HEK293 (cell line): ENCODE data around the gene P2RX2.

Experiments used
- CTCF ChIA-PET: fragments of 350-600 bp; formaldehyde crosslinking; extraction: SDS; loops from one replicate; lab custom pipeline; 2021; ENCODE audit warnings: antibody characterized with exemption; lab: Yijun Ruan, JAX
- POLR2A ChIA-PET: fragments of 300-600 bp; formaldehyde crosslinking; extraction: SDS; loops from one replicate; lab custom pipeline; 2020; ENCODE audit warnings: antibody characterized with exemption, inconsistent platforms; lab: Yijun Ruan, JAX
- H3K27ac ChIP-seq: fragments of 200-500 bp; sonication (Bioruptor generic); 2 replicates; pipeline ENCODE4 v1.5.1; 2014; ENCODE audit warnings: low read depth, low read length, control low read depth, inconsistent platforms; ENCODE audit errors: extremely low read depth
- H3K36me3 ChIP-seq, 2 experiments: fragments of 200-500 bp in 1 of 2; sonication (Bioruptor generic) in 1 of 2; 1 replicate in 1 of 2; 2 replicates in 1 of 2; pipeline ENCODE4 v1.5.1; 2014 to 2017; ENCODE audit warnings: inconsistent platforms in 2 of 2, low read length in 2 of 2; ENCODE audit not compliant: control insufficient read depth in 2 of 2, insufficient read depth in 1 of 2
- H3K4me1 ChIP-seq: fragments of 200-500 bp; sonication (Bioruptor generic); 2 replicates; pipeline ENCODE4 v1.5.1; 2014; ENCODE audit warnings: mild to moderate bottlenecking, low read length, inconsistent platforms; ENCODE audit not compliant: control insufficient read depth, insufficient read depth
- H3K4me3 ChIP-seq: 2 replicates; pipeline ENCODE4 v1.5.1; 2011; ENCODE audit warnings: low read depth, mild to moderate bottlenecking, control low read depth, low read length, moderate library complexity
- H3K9me3 ChIP-seq: fragments of 200-500 bp; sonication (Bioruptor generic); 2 replicates; pipeline ENCODE4 v1.5.1; 2014; ENCODE audit warnings: low read depth, low read length, inconsistent platforms; ENCODE audit not compliant: control insufficient read depth, insufficient read depth
- AEBP2 ChIP-seq: fragments of 450-650 bp; formaldehyde crosslinking; IDR thresholded peaks from 2 replicates; pipeline ENCODE4 v1.5.1; 2016; ENCODE audit warnings: missing biosample characterization, missing genetic modification characterization, borderline replicate concordance
- GFI1B ChIP-seq: fragments of 450-650 bp; formaldehyde crosslinking; IDR thresholded peaks from 2 replicates; pipeline ENCODE4 v1.5.1; 2016; ENCODE audit warnings: missing biosample characterization, missing genetic modification characterization
- HOXC10 ChIP-seq: sonication (generic); formaldehyde crosslinking; IDR thresholded peaks from 2 replicates; pipeline ENCODE4 v1.8.1; 2023; ENCODE audit warnings: mild to moderate bottlenecking, missing genetic modification reagents
- PRDM4 ChIP-seq: fragments of 450-650 bp; formaldehyde crosslinking; IDR thresholded peaks from 2 replicates; pipeline ENCODE4 v1.5.1; 2017; ENCODE audit warnings: missing biosample characterization, missing genetic modification characterization
- REST ChIP-seq: fragments of 450-650 bp; formaldehyde crosslinking; IDR thresholded peaks from 2 replicates; pipeline ENCODE4 v1.5.1; 2016; ENCODE audit warnings: missing biosample characterization, missing genetic modification characterization
- ZBTB48 ChIP-seq: fragments of 450-650 bp; formaldehyde crosslinking; IDR thresholded peaks from 2 replicates; pipeline ENCODE4 v1.5.1; 2016; ENCODE audit warnings: missing biosample characterization, missing genetic modification characterization
- ZNF175 ChIP-seq: fragments of 450-650 bp; formaldehyde crosslinking; IDR thresholded peaks from 2 replicates; pipeline ENCODE4 v1.5.1; 2016; ENCODE audit warnings: missing biosample characterization, missing genetic modification characterization
- ZNF184 ChIP-seq: fragments of 450-650 bp; IDR thresholded peaks from 2 replicates; pipeline ENCODE4 v1.5.1; 2018; ENCODE audit warnings: missing biosample characterization, mild to moderate bottlenecking, missing genetic modification characterization
- ZNF19 ChIP-seq: fragments of 450-650 bp; formaldehyde crosslinking; IDR thresholded peaks from 2 replicates; pipeline ENCODE4; 2016; ENCODE audit warnings: missing biosample characterization, missing genetic modification characterization, low read depth
- ZNF2 ChIP-seq: fragments of 450-650 bp; formaldehyde crosslinking; IDR thresholded peaks from 2 replicates; pipeline ENCODE4 v1.5.1; 2016; ENCODE audit warnings: missing biosample characterization, missing genetic modification characterization
- ZNF341 ChIP-seq: fragments of 450-650 bp; formaldehyde crosslinking; IDR thresholded peaks from 2 replicates; pipeline ENCODE4; 2016; ENCODE audit warnings: low read depth, missing biosample characterization, missing genetic modification characterization
- ZNF394 ChIP-seq: fragments of 450-650 bp; formaldehyde crosslinking; IDR thresholded peaks from 2 replicates; pipeline ENCODE4 v1.5.1; 2016; ENCODE audit warnings: missing biosample characterization, missing genetic modification characterization, mild to moderate bottlenecking, moderate library complexity, borderline replicate concordance
- ZNF473 ChIP-seq: fragments of 450-650 bp; formaldehyde crosslinking; IDR thresholded peaks from 2 replicates; pipeline ENCODE4 v1.5.1; 2017; ENCODE audit warnings: missing biosample characterization, missing genetic modification characterization
- ZNF558 ChIP-seq: fragments of 450-650 bp; formaldehyde crosslinking; IDR thresholded peaks from 2 replicates; pipeline ENCODE4 v1.5.1; 2016; ENCODE audit warnings: missing biosample characterization, missing genetic modification characterization
- ZNF639 ChIP-seq: fragments of 450-650 bp; formaldehyde crosslinking; IDR thresholded peaks from 2 replicates; pipeline ENCODE4 v1.5.1; 2016; ENCODE audit warnings: missing biosample characterization, missing genetic modification characterization
- ZNF670 ChIP-seq: fragments of 450-650 bp; formaldehyde crosslinking; IDR thresholded peaks from 2 replicates; pipeline ENCODE4 v1.5.1; 2016; ENCODE audit warnings: missing biosample characterization, missing genetic modification characterization, low read depth
- ZNF747 ChIP-seq: fragments of 450-650 bp; formaldehyde crosslinking; IDR thresholded peaks from 2 replicates; pipeline ENCODE4 v1.5.1; 2016; ENCODE audit warnings: missing biosample characterization, missing genetic modification characterization
- ZNF768 ChIP-seq: fragments of 450-650 bp; formaldehyde crosslinking; IDR thresholded peaks from 2 replicates; pipeline ENCODE4 v1.5.1; 2018; ENCODE audit warnings: missing biosample characterization, mild to moderate bottlenecking, missing genetic modification characterization
- ZSCAN18 ChIP-seq: fragments of 450-650 bp; formaldehyde crosslinking; IDR thresholded peaks from 2 replicates; pipeline ENCODE4 v1.5.1; 2016; ENCODE audit warnings: missing biosample characterization, missing genetic modification characterization

P2RX2 gene

GRCh38 chr12:132592282-132592970 lies 26.1 kb upstream of the P2RX2 start:
- H3K36me3 ChIP-seq = no peaks in the 10 kb centered on the region
- H3K27ac ChIP-seq = no peak overlapping the region
- TF ChIP-seq PRDM4 (tag by site-specific recombination) = no peak
- no peak for TF ChIP-seq HOXC10 (CRISPR knock-in tag)
- TF ChIP-seq ZNF175 (tag by site-specific recombination) = no peak
- TF ChIP-seq ZNF19 = no peak
- TF ChIP-seq ZNF747 (tag by site-specific recombination) = no peak
- no peak for TF ChIP-seq ZNF184 (tag by site-specific recombination)
- TF ChIP-seq ZNF639 (tag by site-specific recombination) = no peak
- TF ChIP-seq ZNF768 (tag by site-specific recombination) = no peak
- TF ChIP-seq ZNF2 (tag by site-specific recombination) = no peak
- no peak for TF ChIP-seq REST (tag by site-specific recombination)
- TF ChIP-seq ZBTB48 (tag by site-specific recombination) = no peak
- TF ChIP-seq ZNF394 (tag by site-specific recombination) = no peak
- TF ChIP-seq GFI1B (tag by site-specific recombination) = no peak
- no peak for TF ChIP-seq AEBP2
- TF ChIP-seq ZNF670 (tag by site-specific recombination) = no peak
- TF ChIP-seq ZNF473 (tag by site-specific recombination) = no peak
- TF ChIP-seq ZSCAN18 (tag by site-specific recombination) = no peak
- no peak for TF ChIP-seq ZNF558 (tag by site-specific recombination)
- no peak for TF ChIP-seq ZNF341 (tag by site-specific recombination)
- H3K4me3 ChIP-seq = no peak overlapping the region
- CTCF ChIA-PET = interaction anchor here (0.6 kb wide), 1 partner anchor 7 kb away, joined by 3 read pairs; no protein-coding TSS in a partner anchor
- POLR2A ChIA-PET = no interaction called here
- no peaks in the 10 kb centered on the region for H3K9me3 ChIP-seq
- H3K4me1 ChIP-seq = 0 out of 2 replicates have a peak, but pooled peaks cover 1% of the 10 kb centered on the region
